NCI-H1694 (cell line): ENCODE results near the gene DNAJA4.
"Not testable (repeated sequence)": the region's sequence is repeated elsewhere in the genome, so short reads cannot be mapped to it uniquely, and the experiment has no call there.

Experiments used
- DNase-seq: peaks from one replicate; lab custom pipeline; 2025; lab: John Stamatoyannopoulos, UW

Gene DNAJA4

GRCh38 chr15:78244101-78244500, 20.3 kb upstream of the DNAJA4 start:
- no peak for DNase-seq

- no peak for DNase-seq
Observed at GRCh38 chr15:78244893-78245292, 19.5 kb upstream of the DNAJA4 start.

DNA sequence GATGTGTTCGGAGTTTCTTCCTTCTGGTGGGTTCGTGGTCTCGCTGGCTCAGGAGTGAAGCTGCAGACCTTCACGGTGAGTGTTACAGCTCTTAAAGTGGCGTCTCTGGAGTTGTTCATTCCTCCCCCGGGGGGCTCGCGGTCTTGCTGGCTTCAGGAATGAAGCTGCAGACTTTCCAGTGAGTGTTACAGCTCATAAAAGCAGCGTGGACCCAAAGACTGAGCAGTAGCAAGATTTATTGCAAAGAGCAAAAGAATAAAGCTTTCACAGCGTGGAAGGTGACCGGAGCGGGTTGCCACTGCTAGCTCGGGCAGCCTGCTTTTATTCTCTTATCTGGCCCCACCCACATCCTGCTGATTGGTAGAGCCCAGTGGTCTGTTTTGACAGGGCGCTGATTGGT, 19.0 kb upstream of the DNAJA4 start:
- not testable (repeated sequence) for DNase-seq

DNA sequence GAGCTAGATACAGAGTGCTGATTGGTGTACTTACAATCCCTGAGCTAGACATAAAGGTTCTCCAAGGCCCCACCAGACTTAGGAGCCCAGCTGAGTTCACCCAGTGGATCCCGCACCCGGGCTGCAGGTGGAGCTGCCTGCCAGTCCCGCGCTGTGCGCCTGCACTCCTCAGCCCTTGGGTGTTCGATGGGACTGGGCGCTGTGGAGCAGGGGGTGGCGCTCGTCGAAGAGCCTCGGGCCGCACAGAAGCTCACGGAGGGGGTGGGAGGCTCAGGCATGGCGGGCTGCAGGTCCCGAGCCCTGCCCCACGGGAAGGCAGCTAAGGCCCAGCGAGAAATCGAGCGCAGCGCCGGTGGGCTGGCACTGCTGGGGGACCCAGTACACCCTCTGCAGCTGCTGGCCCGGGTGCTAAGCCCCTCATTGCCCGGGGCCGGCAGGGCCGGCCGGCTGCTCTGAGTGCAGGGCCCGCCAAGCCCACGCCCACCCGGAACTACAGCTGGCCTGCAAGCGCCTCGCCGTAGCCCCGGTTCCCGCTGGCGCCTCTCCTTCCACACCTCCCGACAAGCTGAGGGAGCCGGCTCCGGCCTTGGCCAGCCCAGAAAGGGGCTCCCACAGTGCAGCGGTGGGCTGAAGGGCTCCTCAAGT, 18.3 kb upstream of the DNAJA4 start:
- DNase-seq, result not testable (repeated sequence)

DNA sequence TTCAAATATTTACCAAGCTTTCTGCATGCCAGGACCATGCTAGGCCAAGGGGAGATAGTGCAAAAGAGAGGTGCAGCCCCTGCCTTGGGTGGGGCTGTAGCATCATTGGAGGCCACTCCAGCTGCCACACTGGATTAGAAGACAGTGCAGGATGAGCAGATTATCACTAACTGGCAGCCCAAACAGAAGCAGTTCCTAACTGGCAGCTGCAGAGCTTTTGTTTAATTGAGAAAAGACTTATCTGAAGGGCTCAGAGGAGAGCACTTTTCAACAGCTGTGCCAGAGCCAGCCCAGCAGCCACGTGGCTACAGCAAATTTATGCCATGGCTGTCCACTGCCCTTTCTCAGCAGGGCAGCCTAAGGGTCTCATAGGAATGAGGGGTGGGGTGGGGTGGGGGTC, 16.5 kb upstream of the DNAJA4 start:
- DNase-seq, result no peak

- DNase-seq, result no peak
Observed at GRCh38 chr15:78249131-78249530, 15.2 kb upstream of the DNAJA4 start.

DNA sequence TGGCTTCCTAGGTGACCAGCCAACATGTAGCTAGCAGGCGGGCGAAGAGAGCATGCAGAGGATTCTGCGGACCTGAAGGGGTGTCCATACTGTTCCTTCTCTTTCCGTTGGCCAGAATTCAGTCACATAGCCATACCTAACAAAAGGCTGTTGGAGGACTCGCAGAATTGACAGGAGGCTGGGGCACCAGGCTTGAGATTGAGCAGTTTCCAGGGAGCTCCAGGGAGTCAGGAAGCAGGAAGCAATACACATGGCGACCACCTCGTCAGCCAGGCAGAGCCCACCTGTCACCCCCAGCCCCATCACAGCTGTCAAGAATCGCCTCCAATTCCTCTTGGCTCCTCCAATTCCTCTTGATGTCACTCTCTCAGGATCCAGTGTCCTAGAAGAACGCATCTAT, 13.2 kb upstream of the DNAJA4 start:
- DNase-seq, result no peak

GRCh38 chr15:78255421-78256043, 8.8 kb upstream of the DNAJA4 start:
- DNase-seq, result no peak

DNA sequence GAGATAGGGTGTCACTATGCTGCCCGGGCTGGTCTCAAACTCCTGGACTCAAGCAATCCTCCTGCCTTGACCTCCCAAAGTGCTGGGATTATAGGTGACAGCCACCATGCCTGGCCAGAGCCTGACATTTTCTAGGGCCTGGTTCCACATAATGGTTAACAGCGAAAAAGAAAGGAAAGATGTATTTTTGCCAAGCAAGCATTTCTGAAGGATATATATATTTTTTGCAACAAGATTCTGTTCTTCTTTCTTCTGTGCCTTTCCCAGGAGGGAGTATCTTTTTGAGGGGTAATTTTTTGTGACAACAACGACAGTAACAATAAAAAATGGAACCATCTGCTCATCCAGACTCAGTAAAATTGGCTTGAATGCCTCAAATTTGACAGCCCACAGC, 8.3 kb upstream of the DNAJA4 start:
- no peak for DNase-seq

GRCh38 chr15:78257681-78258080, 6.7 kb upstream of the DNAJA4 start:
- no peak for DNase-seq

GRCh38 chr15:78259232-78259631, 5.1 kb upstream of the DNAJA4 start:
- no peak for DNase-seq

GRCh38 chr15:78260489-78260888, 3.9 kb upstream of the DNAJA4 start:
- DNase-seq, result no peak

GRCh38 chr15:78261062-78261461, 3.3 kb upstream of the DNAJA4 start:
- DNase-seq, result no peak

DNA sequence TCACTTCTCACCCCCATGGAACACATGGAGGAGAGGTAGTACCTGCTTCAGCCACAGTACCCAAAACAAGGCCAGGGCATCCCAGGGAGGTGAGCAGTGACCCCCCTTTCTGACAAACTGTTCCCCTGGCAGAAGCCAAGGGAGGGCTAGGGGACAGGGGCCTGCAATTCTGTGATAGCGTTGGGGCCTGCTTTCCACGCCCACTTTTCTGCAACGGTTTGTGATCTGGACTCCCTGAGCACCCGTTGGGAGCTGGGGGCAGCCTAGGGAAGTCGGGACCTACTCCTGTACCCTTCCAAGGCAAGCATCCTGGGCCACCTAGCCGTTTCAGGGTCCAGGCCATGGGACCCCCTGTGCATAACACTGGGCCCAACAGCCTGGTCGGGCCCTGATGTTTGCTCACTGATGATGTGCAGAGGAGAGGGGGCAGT, 996 bp upstream of the DNAJA4 start:
- no peak for DNase-seq

DNA sequence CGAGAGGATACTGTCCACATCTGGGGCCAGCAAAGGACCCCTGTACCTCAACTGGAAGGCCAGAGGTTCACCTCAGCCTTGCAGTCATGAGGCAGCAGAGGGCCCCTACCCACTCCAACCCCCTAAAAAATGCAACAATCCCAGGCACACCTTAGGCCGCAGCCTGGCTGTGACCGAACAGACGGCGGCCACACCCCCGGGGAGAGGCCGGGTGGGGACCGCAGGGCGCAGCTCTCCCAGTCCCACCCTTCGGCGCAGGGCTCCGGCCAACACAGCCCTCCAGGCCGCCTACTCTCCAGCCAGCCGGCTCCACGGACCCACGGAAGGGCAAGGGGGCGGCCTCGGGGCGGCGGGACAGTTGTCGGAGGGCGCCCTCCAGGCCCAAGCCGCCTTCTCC, 457 bp upstream of the DNAJA4 start:
- no peak for DNase-seq

- no peak for DNase-seq
Observed at GRCh38 chr15:78265137-78265460, 737 bp downstream of the DNAJA4 start.

- DNase-seq, result no peak
Observed at GRCh38 chr15:78265752-78266224, 1.4 kb downstream of the DNAJA4 start.

DNA sequence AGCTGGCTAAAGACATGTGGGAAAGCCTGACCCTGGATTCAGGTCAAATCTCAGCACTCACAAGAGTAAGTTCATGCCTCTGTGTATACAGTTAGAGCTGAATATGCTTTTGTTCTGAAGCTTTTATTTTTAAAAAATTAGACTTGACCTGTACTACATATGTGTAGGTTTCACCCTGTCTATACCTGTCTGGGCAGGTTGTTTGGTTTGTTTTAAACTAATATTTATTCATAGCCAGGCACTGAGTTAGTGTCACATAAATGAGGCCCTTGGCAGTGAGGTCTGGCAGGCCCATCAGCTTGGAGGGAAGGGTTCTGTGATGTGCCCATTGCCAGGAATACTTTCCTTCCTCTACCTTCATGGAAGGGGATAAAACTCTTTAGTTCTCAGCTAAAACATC, 1.9 kb downstream of the DNAJA4 start:
- DNase-seq, result no peak

- DNase-seq, result no peak
Observed at GRCh38 chr15:78266806-78267205, 2.4 kb downstream of the DNAJA4 start.

GRCh38 chr15:78272316-78272715, 8.0 kb downstream of the DNAJA4 start:
- DNase-seq, result no peak

DNA sequence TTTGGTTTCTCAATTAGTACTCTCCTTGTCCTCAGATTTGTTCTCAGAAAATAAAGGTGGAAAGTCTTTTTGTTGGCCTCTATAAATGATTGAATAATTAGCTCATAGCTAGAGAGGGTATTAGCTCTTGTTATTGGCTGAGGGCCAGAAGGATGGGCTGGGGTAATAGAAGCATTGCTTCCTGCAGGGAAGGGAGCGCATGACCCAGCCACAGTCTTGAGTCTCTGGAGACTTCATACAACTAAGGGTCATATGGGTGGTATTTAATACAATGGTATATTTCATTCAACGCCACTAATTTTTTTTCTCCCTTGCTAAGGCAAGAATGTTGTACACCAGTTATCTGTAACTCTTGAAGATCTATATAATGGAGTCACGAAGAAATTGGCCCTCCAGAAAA, 8.4 kb downstream of the DNAJA4 start:
- DNase-seq, result no peak

- DNase-seq, result no peak
Observed at GRCh38 chr15:78274994-78275393, 10.6 kb downstream of the DNAJA4 start.

DNA sequence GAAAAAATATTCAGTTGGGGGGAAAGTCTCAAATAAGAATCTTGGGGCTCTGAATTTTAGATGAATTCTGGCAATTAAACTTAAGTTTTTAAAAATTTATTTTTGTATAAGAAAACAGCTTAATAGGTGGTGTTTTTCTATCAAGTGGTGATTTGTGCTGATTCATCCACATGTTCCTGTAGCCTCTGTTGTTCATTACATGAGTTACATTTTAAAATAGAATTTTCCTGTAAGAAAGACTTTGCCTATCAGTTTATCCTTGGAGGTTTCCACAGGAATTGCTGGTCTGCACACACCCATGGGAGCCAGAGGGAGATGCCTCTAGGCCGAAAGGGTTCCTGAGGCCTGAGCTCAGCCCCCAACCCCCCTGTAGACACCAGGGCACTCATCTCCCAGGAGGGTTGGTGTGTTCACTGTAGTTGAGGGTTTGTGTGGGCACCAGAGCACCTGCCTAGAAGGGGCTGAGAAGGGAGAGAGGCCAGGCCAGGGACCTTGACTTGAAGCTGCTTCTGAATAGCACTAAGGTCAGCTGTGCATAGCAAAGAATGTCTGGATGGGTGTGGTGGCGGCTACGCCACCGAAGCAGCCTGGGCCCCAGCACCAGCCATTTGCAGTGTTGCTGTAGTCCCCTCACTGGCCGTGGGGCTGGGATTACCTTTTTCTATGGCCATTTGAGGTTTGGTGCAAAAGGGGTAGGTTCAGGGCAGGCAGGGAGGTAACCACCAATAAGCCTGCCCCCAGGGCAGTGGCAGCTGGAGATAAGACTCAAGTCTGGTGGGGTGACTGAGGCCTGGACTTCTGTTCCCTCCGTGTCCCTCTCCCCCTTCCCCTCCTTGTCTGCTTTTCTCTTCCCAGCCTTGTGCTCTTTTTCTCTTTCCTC, 11.9 kb downstream of the DNAJA4 start:
- no peak for DNase-seq
